GM13977 (cell line): Measurements from ENCODE around the gene MAPKAPK3.

ENCODE experiments used
- DNase-seq: peaks from one replicate; pipeline ENCODE4 v3.0.0; 2012; ENCODE audit warnings: low spot score
- in situ Hi-C: fragments of 300-500 bp; cut with MboI; formaldehyde crosslinking; loops from one replicate; pipeline ENCODE4 v1.12.0; 2022; ENCODE audit warnings: low sequenced_read_pairs, low pct_unique_long_range_greater_than_20kb, mixed read lengths, inconsistent platforms; ENCODE audit not compliant: unreplicated experiment
- TF ChIP-seq, protein P1 (sequence below): IDR thresholded peaks from 2 replicates; pipeline ENCODE4 v1.5.1; 2012; ENCODE audit warnings: mild to moderate bottlenecking, control low read depth; ENCODE audit not compliant: insufficient read depth; ENCODE audit errors: extremely low read depth, missing control alignments

MAPKAPK3 gene

DNA sequence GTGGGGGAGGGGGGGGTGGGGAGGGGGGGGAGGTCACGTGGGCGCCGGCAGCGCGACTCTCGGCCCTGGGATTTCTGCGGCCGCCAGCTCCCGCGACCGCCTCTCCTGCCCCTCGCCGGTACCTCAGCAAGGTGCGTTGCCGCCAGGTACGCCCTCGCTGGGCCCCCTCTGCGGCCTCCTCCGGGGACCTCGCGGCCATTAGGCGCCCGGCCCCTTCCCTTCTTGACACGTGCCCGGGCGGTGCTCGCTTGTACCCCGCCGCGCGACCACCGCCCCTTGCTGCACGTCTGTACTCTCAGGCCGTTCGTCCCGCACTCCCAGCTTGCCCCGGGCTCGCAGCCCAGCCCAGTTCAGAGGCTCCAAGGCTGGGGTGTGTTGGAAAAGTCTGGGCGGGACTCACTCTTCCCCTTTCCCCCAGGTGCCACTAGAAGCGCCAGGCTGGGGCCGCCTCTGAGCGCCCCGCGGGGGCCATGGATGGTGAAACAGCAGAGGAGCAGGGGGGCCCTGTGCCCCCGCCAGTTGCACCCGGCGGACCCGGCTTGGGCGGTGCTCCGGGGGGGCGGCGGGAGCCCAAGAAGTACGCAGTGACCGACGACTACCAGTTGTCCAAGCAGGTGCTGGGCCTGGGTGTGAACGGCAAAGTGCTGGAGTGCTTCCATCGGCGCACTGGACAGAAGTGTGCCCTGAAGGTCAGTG lies at the start of gene MAPKAPK3:
Gene MAPKAPK3 (plus strand): TSS at position 56 of the 696 bp plus-strand sequence. CDS start 415 bp downstream, at position 471.
- TF ChIP-seq, protein P1, sequence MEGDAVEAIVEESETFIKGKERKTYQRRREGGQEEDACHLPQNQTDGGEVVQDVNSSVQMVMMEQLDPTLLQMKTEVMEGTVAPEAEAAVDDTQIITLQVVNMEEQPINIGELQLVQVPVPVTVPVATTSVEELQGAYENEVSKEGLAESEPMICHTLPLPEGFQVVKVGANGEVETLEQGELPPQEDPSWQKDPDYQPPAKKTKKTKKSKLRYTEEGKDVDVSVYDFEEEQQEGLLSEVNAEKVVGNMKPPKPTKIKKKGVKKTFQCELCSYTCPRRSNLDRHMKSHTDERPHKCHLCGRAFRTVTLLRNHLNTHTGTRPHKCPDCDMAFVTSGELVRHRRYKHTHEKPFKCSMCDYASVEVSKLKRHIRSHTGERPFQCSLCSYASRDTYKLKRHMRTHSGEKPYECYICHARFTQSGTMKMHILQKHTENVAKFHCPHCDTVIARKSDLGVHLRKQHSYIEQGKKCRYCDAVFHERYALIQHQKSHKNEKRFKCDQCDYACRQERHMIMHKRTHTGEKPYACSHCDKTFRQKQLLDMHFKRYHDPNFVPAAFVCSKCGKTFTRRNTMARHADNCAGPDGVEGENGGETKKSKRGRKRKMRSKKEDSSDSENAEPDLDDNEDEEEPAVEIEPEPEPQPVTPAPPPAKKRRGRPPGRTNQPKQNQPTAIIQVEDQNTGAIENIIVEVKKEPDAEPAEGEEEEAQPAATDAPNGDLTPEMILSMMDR = no peak
- DNase-seq = no peak
- in situ Hi-C loops = loop anchor here (25.0 kb wide), 1 partner anchor 1070 kb away; no protein-coding TSS in a partner anchor

DNA sequence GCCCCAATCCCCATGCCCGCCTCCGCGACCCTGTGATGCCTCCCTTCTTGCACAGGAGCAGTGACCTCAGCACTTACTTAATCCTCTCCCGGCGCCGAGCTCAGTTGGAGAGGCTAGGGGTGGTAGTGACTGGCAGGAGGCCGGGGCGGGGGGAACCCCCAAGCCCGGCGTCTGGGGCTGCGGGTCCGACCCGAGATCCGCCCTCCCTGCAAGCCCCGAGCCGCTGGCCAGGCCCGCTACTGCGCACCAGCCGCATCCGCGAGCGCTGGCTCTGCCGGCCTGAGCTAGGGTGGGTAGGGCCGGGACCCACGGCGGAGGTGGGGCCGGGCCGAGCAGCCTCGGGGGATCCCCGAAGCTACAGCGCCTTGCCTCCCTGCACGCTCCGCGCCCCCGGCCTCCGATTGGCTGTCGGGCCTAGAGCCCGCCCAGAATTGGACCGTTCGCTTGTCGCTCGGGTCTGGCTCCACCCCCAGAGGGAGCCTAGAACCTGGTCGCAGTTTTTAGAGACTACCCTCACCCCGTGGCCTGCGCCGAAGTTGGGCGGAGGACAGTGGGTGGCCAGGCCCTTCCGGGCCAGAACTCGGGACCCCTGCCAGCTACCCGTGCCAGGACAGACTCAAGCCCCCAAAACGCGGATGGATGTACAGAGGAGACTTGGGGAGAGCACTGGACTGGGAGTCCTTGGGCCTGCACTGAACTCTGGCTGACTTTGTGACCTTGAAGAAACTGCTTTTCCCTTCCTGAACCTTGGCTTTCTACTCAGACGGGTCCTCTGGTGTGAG lies 49.4 kb upstream of the MAPKAPK3 start, which contains the start of gene C3orf18:
Gene C3orf18 (minus strand): TSS at position 362 of the 782 bp plus-strand sequence. CDS start 2,048 bp downstream, outside the sequence.
- TF ChIP-seq, protein P1 = no peak
- in situ Hi-C loops = no loop called here
- DNase-seq = peak; percentile 99

DNA sequence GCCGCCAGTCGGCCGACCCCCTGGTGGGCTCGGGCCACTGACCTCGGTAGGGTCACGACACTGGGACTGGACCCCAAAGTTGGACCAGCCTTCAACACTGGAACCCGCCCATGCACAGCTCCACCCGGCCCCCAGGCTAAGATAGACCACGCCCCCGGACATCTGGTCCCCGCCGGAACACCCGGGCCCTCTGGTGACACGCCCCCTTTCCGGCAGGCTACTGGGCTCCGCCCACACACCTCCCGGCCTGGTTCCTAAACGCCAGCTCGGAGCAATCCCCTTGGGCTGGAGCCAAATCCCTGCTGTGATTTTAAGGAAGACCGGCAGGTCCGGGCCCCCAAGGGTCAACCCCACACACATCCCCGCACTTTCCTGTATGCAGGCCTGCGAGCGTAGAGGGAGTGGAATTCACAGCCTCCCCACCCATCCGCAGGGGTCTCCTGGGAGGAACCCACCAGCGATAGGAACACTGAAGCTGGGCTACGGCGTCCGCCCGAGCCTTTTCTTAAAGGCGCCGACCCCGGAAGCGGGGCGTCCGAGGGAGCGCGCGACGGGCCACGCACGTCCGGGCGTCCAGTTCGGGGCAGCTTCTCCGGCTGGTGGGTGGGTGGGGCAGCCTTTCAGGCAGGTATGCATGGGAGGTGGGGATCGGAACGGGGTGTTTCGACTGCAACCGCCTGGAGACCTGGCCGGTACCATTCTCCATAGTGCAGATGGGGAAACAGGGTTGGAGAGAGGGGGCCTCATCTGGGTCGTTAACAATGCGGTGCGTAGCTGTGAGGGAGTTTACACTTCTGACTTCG lies 47.8 kb upstream of the MAPKAPK3 start, which contains the start of gene HEMK1:
Gene HEMK1 (plus strand): TSS at position 576 of the 803 bp plus-strand sequence. CDS start 1,583 bp downstream, outside the sequence.
- TF ChIP-seq, protein P1 = no peak
- DNase-seq = peak; percentile 99
- in situ Hi-C loops = no loop called here

DNA sequence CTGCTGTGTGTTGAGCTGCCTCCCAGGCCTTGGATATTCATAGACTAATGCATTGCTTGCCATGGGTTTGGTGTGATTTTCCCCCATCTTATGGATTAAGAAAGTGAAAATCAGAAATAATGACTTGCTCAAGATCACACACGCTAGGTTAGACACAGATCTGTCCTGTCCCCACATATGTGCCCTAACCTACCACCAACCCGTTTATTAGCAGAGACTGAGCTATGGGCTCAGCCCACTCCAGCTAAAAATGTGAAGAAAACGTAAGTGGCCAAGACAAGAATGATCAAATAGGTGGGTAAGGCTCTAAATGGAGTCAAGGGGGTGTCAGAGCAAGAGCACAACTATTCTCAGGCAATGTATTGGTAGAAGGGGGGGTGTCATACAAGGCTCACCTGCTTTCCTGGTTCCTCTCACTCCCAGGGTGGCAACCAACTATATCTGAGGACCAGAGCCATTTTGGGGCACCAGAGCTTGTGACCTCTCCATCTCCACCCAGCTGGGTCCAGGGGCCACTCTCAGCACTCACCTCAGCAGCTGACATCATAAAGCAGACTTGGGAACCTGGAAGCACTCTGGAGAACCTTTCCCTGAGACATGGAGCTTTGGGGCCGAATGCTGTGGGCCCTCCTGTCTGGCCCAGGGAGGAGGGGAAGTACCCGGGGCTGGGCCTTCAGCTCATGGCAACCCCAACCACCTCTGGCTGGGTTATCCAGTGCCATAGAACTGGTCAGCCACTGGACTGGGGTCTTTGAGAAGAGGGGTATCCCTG lies 46.3 kb upstream of the MAPKAPK3 start:
- in situ Hi-C loops = no loop called here
- no peak for DNase-seq
- TF ChIP-seq, protein P1 = no peak

DNA sequence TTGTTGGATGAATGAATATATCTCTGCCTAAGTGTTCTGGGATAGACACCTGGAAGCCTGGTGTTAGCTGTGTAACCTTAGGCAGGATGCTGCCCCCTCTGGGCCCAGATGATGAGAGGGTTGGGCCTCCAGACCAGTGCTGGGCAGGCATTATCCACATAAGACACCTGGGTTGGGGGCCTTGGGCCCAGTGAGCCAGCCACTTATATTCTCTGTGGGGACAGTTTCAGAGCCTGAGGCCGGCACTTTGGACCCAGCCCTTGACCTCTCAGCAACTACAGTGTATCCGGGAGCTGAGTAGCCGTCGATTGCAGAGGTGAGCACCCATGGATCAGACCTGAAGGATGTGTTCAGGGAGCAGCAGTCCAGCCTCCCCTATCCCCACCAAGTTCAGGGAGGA lies 45.5 kb upstream of the MAPKAPK3 start:
- no peak for DNase-seq
- in situ Hi-C loops = no loop called here
- TF ChIP-seq, protein P1 = no peak
